Measurements from ENCODE around the gene PRKD2. TPM values are rescaled to one million over a fixed set of nuclear protein-coding genes. Genes with fewer than 3 reads are reported as not detected.

Gene PRKD2
- total RNA-seq, 1 experiment from 2014 or later, result 100 TPM

GRCh38 chr19:46732172-46732938, 15.4 kb upstream of the PRKD2 start:
- TF ChIP-seq KAT7 (CRISPR knock-in tag; IDR thresholded peaks at IDR 0.05; ENCODE audit: borderline replicate concordance) (no peak), NR2C2 (CRISPR knock-in tag; IDR thresholded peaks at IDR 0.05) (no peak), TEAD1 (CRISPR knock-in tag; IDR thresholded peaks at IDR 0.05) (no peak), FOXP1 (CRISPR knock-in tag; IDR thresholded peaks at IDR 0.05; ENCODE audit: borderline replicate concordance) (no peak), EMX1 (CRISPR knock-in tag; IDR thresholded peaks at IDR 0.05) (no peak), IRF2 (CRISPR knock-in tag; IDR thresholded peaks at IDR 0.05; ENCODE audit: borderline replicate concordance, low read depth) (no peak), AR (CRISPR knock-in tag; IDR thresholded peaks at IDR 0.05) (no peak), NR3C1 (CRISPR knock-in tag; conservative IDR thresholded peaks at IDR 0.05; ENCODE audit: low read depth) (no peak), PREB (CRISPR knock-in tag; IDR thresholded peaks at IDR 0.05; ENCODE audit: borderline replicate concordance) (no peak)
- TF ChIP-seq, protein P1, sequence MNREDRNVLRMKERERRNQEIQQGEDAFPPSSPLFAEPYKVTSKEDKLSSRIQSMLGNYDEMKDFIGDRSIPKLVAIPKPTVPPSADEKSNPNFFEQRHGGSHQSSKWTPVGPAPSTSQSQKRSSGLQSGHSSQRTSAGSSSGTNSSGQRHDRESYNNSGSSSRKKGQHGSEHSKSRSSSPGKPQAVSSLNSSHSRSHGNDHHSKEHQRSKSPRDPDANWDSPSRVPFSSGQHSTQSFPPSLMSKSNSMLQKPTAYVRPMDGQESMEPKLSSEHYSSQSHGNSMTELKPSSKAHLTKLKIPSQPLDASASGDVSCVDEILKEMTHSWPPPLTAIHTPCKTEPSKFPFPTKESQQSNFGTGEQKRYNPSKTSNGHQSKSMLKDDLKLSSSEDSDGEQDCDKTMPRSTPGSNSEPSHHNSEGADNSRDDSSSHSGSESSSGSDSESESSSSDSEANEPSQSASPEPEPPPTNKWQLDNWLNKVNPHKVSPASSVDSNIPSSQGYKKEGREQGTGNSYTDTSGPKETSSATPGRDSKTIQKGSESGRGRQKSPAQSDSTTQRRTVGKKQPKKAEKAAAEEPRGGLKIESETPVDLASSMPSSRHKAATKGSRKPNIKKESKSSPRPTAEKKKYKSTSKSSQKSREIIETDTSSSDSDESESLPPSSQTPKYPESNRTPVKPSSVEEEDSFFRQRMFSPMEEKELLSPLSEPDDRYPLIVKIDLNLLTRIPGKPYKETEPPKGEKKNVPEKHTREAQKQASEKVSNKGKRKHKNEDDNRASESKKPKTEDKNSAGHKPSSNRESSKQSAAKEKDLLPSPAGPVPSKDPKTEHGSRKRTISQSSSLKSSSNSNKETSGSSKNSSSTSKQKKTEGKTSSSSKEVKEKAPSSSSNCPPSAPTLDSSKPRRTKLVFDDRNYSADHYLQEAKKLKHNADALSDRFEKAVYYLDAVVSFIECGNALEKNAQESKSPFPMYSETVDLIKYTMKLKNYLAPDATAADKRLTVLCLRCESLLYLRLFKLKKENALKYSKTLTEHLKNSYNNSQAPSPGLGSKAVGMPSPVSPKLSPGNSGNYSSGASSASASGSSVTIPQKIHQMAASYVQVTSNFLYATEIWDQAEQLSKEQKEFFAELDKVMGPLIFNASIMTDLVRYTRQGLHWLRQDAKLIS (CRISPR knock-in tag; IDR thresholded peaks at IDR 0.05; ENCODE audit: borderline replicate concordance), result no peak
- TF ChIP-seq, protein P2, sequence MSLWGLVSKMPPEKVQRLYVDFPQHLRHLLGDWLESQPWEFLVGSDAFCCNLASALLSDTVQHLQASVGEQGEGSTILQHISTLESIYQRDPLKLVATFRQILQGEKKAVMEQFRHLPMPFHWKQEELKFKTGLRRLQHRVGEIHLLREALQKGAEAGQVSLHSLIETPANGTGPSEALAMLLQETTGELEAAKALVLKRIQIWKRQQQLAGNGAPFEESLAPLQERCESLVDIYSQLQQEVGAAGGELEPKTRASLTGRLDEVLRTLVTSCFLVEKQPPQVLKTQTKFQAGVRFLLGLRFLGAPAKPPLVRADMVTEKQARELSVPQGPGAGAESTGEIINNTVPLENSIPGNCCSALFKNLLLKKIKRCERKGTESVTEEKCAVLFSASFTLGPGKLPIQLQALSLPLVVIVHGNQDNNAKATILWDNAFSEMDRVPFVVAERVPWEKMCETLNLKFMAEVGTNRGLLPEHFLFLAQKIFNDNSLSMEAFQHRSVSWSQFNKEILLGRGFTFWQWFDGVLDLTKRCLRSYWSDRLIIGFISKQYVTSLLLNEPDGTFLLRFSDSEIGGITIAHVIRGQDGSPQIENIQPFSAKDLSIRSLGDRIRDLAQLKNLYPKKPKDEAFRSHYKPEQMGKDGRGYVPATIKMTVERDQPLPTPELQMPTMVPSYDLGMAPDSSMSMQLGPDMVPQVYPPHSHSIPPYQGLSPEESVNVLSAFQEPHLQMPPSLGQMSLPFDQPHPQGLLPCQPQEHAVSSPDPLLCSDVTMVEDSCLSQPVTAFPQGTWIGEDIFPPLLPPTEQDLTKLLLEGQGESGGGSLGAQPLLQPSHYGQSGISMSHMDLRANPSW (CRISPR knock-in tag; conservative IDR thresholded peaks at IDR 0.05; ENCODE audit: low read depth), result no peak
- TF ChIP-seq, protein P3, sequence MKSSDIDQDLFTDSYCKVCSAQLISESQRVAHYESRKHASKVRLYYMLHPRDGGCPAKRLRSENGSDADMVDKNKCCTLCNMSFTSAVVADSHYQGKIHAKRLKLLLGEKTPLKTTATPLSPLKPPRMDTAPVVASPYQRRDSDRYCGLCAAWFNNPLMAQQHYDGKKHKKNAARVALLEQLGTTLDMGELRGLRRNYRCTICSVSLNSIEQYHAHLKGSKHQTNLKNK (CRISPR knock-in tag; IDR thresholded peaks at IDR 0.05), result no peak
- no peaks in the 10 kb centered on the region for H3K9me3 Mint-ChIP-seq
- ATAC-seq (no peak), DNase-seq (ENCODE audit: low spot score) (no peak)
- H3K4me1 Mint-ChIP-seq, result peaks cover 6% of the 10 kb centered on the region
- POLR2A ChIA-PET, result interaction anchor here (0.6 kb wide), 1 partner anchor 315 kb away, joined by 4 read pairs; no protein-coding TSS in a partner anchor
- no peak overlapping the region for H3K4me3 Mint-ChIP-seq
- peaks cover 64% of the 10 kb centered on the region for H3K36me3 Mint-ChIP-seq
- H3K27me3 Mint-ChIP-seq (ENCODE audit: low read depth), result no peaks in the 10 kb centered on the region
- H3K27ac Mint-ChIP-seq, result no peak overlapping the region; the same call in 1 of the 2 replicates
- CTCF ChIA-PET, result interaction anchor here (2.0 to 3.5 kb wide), 2 partner anchors 21 to 34 kb away, joined by 10 to 16 read pairs; no protein-coding TSS in a partner anchor

DNA sequence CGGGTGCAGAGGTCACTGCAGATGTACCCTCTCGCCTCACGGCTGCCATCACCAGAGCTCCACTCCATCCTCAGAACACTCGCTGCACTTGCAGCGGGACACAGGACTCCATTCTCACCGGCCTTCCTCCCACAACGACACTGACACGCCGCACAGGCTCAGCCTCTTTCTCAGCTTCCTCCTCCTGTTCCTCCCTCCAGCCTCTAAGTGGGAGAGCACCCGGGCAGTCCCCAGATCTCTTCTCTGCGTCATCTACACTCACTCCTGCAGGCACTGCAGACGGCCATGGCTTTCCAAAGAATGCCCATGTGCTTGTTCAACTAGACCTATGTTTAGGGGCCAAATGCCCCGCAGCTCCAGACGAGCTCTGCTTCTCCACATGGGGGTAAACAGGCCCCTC, 14.7 kb upstream of the PRKD2 start:
- CTCF ChIA-PET, result interaction anchor here (0.5 to 3.5 kb wide), 3 partner anchors 22 to 324 kb away, joined by 4 to 16 read pairs (median 10); no protein-coding TSS in a partner anchor
- Mint-ChIP-seq H3K4me1 (peaks cover 6% of the 10 kb centered on the region), H3K36me3 (peaks cover 63% of the 10 kb centered on the region), H3K9me3 (no peaks in the 10 kb centered on the region), H3K27me3 (ENCODE audit: low read depth) (no peaks in the 10 kb centered on the region), H3K4me3 (no peak overlapping the region), H3K27ac (peak overlapping the region; percentile 74)
- DNase-seq (ENCODE audit: low spot score), result no peak
- POLR2A ChIA-PET, result no interaction called here
- no peak for ATAC-seq
- TF ChIP-seq, protein P4, sequence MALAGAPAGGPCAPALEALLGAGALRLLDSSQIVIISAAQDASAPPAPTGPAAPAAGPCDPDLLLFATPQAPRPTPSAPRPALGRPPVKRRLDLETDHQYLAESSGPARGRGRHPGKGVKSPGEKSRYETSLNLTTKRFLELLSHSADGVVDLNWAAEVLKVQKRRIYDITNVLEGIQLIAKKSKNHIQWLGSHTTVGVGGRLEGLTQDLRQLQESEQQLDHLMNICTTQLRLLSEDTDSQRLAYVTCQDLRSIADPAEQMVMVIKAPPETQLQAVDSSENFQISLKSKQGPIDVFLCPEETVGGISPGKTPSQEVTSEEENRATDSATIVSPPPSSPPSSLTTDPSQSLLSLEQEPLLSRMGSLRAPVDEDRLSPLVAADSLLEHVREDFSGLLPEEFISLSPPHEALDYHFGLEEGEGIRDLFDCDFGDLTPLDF (CRISPR knock-in tag; IDR thresholded peaks at IDR 0.05), result no peak
- TF ChIP-seq FOXJ3 (CRISPR knock-in tag; IDR thresholded peaks at IDR 0.05; ENCODE audit: borderline replicate concordance), result no peak
- no peak for TF ChIP-seq NR1H2 (CRISPR knock-in tag; IDR thresholded peaks at IDR 0.05)
- no peak for TF ChIP-seq ZNF219 (CRISPR knock-in tag; IDR thresholded peaks at IDR 0.05; ENCODE audit: borderline replicate concordance)
- TF ChIP-seq, protein P5, sequence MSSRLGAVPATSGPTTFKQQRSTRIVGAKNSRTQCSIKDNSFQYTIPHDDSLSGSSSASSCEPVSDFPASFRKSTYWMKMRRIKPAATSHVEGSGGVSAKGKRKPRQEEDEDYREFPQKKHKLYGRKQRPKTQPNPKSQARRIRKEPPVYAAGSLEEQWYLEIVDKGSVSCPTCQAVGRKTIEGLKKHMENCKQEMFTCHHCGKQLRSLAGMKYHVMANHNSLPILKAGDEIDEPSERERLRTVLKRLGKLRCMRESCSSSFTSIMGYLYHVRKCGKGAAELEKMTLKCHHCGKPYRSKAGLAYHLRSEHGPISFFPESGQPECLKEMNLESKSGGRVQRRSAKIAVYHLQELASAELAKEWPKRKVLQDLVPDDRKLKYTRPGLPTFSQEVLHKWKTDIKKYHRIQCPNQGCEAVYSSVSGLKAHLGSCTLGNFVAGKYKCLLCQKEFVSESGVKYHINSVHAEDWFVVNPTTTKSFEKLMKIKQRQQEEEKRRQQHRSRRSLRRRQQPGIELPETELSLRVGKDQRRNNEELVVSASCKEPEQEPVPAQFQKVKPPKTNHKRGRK (CRISPR knock-in tag; IDR thresholded peaks at IDR 0.05; ENCODE audit: borderline replicate concordance), result no peak
- TF ChIP-seq ZNF396 (CRISPR knock-in tag; IDR thresholded peaks at IDR 0.05; ENCODE audit: borderline replicate concordance), result no peak
- TF ChIP-seq KAT7 (CRISPR knock-in tag; IDR thresholded peaks at IDR 0.05; ENCODE audit: borderline replicate concordance), result no peak
- TF ChIP-seq TP53 (CRISPR knock-in tag; IDR thresholded peaks at IDR 0.05), result no peak
- TF ChIP-seq SMAD4 (CRISPR knock-in tag; IDR thresholded peaks at IDR 0.05), result no peak
